Measurements from ENCODE around the gene RPRD2.
A peak's percentile ranks its signal among the peaks of the same experiment; 100 is the strongest.
"Not testable (repeated sequence)": the region's sequence is repeated elsewhere in the genome, so short reads cannot be mapped to it uniquely, and the experiment has no call there.

Gene RPRD2

GRCh38 chr1:150363426-150364230 lies at the start of gene RPRD2:
Gene RPRD2, plus strand, starts transcription at chr1:150364147. Its CDS starts 568 bp downstream, at chr1:150364715.
- DNase-seq = peak; percentile 100

DNA sequence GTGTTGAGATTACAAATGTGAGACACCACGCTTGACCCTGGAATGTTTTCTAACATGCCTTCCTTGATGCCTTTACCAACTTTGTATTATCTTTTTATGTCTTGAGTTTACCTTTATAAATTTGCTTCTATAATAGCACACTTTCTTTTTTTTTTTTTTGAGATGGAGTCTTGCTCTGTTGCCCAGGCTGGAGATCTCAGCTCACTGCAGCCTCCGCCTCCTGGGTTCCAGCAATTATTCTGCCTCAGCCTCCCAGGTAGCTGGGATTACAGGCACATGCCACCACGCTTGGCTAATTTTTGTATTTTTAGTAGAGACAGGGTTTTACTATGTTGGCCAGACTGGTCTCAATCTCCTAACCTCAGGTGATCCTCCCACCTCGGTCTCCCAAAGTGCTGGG lies 49.3 kb upstream of the RPRD2 start:
- DNase-seq = not testable (repeated sequence)

- DNase-seq = peak; percentile 11
These were observed 43.3 kb upstream of the RPRD2 start for GRCh38 chr1:150320667-150320978.

GRCh38 chr1:150321826-150322166 lies 42.2 kb upstream of the RPRD2 start:
- no peak for DNase-seq

DNA sequence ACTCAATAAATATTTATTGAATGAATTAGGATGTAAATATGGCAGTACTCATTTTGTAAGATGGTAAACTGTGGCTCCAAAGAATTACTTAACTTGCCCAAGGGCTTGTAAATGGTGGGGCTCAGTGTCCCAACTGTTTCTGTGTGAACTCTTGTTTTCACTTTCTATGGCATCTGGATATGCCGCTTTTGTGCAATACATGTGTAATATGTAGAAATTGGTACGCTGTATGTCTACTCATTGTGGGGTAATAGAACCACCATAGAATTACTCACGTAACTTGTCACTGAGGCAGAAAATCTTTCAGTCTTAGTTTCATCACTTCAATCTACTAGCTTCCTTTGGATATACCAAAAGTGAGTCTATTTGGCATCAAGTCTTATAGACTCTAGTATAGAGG lies 41.6 kb upstream of the RPRD2 start:
- no peak for DNase-seq

- no peak for DNase-seq
These were observed 31.2 kb upstream of the RPRD2 start for GRCh38 chr1:150332651-150333290.

- DNase-seq = no peak
These were observed 17.6 kb upstream of the RPRD2 start for GRCh38 chr1:150346316-150346715.

DNA sequence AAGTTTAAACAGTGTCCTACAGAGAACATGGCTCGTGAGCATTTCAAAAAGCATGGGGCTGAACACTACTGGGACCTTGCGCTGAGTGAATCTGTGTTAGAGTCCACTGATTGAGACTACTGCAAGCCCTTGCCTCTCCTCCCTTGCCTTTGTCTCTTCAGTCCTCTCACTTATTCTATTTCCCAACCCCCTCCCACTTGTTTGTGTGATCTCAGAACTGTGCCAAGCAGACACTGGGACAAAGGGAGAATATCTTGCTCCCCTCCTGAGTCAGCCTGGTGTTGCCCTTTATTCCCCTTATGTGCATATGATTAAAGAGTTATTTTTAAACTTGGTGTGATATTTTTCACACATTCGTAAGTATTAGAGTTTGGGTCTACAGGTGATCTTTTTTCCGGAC lies 11.1 kb upstream of the RPRD2 start:
- DNase-seq = no peak

DNA sequence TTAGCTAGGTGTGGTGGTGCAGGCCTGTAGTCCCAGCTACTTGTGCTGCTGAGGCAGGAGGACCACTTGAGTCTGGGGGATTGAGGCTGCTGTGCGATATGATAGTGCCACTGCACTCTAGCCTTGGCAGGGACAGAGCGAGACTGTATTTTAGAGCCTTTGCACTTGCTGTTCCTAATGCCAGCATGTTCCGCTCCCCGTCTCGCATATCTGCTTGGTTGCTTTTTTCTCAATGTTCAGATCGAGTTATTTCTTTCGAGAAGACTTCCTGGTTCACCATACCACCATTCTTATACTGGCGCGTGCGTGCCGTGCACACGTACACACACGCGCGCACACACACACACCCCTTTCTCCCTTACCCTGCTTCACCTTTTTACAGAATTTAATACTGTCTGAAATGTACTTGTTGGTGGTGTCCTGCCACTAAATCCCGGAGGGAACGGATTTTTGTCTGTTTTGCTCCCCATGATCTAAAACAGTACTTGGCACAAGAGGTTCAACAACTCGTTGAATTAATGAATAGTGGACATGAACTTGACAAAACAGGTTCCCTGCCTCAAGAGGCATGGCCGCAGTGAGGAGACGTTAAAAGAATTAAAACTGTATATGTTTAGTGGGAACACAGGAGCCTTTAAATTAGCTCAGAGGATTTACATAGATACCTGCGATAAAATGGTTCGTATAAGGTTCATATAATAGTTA lies 1.1 kb upstream of the RPRD2 start:
- DNase-seq = peak; percentile 4

DNA sequence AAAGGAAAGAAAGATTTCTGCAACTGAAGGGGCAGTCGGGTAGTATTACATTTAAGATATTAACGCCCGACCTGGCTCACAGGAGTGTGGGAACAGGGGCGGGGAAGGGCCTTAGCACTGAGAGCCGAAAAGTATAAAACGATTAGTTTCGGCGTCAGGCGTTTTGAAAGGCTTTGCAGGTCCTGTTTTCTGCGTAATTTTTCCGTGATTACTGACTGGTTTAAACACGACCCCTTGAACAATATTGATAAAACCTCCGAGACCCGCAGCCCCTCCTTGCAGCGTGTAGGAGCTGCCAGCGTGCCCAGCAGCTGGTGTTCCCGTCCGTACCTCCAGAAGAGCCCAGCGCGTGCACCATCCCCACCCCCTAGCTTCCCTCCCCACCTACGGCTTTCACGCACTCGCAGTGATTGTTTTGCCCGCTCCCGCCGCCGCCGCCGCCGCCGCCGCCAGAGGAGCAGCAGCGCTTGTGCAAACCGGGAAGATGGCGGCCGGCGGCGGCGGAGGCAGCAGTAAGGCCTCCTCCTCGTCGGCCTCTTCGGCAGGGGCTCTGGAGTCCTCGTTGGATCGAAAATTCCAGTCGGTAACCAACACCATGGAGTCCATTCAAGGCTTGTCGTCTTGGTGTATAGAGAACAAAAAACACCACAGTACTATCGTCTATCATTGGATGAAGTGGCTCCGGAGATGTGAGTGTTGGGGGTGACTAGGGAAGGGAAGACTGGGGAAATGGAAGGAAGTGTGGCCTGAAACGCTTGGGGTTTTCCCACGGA lies 470 bp downstream of the RPRD2 start:
- peak; percentile 93 for DNase-seq

- DNase-seq = peak; percentile 44
These were observed 2.0 kb downstream of the RPRD2 start for GRCh38 chr1:150365941-150366340.

DNA sequence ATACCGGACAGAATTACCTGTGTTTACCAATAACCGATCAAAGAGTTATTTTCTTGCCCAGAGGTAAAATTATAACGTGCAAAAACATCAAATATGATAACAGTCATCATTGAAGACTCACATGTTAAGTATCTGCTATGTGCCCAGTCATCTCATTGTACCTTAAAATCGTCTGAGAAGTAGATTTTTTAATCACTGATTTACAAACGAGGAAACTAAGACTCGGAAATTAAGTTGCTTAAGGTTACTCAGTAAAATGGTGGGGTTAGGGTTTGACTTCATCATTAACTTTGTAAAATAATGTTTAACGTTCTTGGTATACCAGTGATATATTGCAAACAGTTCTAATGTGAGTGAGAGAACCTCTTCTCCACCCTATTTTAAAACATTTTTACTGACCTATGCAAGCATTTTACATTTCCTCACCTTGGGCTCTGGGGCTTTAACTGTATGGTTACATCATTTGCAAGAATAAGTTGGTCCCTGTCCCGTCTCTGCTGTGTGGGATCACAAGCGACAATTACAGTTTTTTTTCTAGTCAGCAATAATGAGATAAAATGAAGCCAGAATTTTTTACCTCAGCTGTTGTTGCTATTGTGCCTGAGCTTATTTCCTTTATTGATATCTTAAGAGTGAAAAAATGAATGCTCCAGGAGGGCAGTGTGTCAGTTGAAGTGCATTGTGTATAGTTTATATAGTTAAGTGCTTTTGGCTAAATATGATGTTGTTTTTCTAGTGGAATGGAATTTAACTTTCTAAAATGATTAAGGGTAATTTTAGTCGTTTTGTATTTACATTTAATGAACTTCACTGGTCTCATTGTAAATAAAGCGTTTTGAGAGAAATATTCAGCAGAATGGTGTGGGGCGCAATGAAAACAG lies 2.7 kb downstream of the RPRD2 start:
- peak; percentile 30 for DNase-seq

DNA sequence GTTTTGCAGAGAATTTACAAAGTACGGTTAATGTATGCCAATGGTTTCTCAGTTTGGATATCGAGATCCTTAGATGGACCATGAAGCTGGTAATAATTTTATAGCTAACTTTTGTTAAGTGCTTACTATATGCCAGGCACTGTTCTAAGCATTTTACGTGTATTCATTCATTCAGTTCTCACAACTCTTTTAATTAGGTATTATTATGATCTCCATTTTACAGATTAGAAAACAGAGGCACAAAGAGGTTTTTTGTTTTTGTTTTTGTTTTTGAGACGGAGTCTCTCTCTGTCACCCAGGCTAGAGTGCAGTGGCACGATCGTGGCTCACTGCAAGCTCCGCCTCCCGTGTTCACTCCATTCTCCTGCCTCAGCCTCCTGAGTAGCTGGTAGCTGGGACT lies 7.2 kb downstream of the RPRD2 start:
- DNase-seq = no peak

GRCh38 chr1:150372580-150372979 lies 8.6 kb downstream of the RPRD2 start:
- no peak for DNase-seq

DNA sequence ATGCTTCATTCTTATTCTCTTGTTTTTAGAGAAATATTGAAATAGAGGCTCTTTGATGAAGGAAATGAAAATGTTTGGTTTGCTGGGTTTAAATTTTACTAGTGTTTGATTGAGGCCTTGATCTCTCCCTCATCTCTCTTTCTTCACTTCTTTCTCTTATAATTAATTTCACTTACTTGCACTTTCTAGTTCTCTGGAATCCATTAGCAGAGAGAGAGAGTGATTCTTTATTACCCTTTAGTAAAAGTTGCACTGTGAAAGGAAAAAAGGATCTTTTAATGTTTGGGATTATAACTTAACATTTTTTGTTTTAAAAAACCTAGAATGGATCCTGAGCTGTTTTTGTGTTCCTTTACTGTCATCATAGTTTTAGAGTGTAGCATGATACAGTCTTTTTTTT lies 12.2 kb downstream of the RPRD2 start:
- no peak for DNase-seq

GRCh38 chr1:150383631-150384324 lies 19.8 kb downstream of the RPRD2 start:
- DNase-seq = no peak

GRCh38 chr1:150385537-150386445 lies 21.8 kb downstream of the RPRD2 start:
- DNase-seq = no peak

- no peak for DNase-seq
These were observed 22.6 kb downstream of the RPRD2 start for GRCh38 chr1:150386592-150386991.

- DNase-seq = no peak
These were observed 23.3 kb downstream of the RPRD2 start for GRCh38 chr1:150387200-150387599.

DNA sequence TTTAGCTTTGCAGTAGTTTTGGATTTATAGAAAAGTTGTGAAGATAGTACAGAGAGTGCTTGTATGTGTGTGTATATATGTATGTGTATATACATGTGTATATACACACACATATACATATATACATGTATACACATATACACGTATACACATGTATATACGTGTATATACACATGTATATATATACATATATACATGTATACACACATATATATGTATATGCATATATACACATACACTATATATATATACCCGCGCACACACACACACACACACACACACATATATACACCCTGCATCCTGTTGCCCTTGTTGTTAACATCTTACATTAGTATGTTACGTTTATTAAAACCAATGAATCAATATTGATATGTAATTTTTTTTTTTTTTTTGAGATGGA lies 24.3 kb downstream of the RPRD2 start:
- no peak for DNase-seq

- no peak for DNase-seq
These were observed 25.7 kb downstream of the RPRD2 start for GRCh38 chr1:150389650-150390049.

Data from eye (tissue), 1 donor.